ENCODE results near the gene RAX. TPM values are rescaled to one million over a fixed set of nuclear protein-coding genes. Genes with fewer than 3 reads are reported as not detected.

RAX gene
- total and polyA plus RNA-seq, 2 of the 4 experiments (the other 2 are of a cell fraction) = not detected

- Histone ChIP-seq H2AK5ac (ENCODE audit: low read depth, low read length) (no peak overlapping the region), H4K20me1 (ENCODE audit: insufficient read depth, low read length) (peaks cover 3% of the 10 kb centered on the region; the same call in 1 of the 2 replicates), H3K4ac (ENCODE audit: low read depth, low read length) (no peak overlapping the region), H2AK9ac (replicated peaks; ENCODE audit: low read depth, low read length, poor library complexity) (no peak overlapping the region), H2BK120ac (ENCODE audit: low read depth, low read length) (no peak overlapping the region), H3K27me3 (ENCODE audit: control insufficient read depth, insufficient read depth, low read length) (peaks cover 97% of the 10 kb centered on the region), H3K27ac (ENCODE audit: insufficient read depth, low read length) (no peak overlapping the region), H2BK15ac (ENCODE audit: low read depth, low read length) (no peak overlapping the region), H3K4me3 (ENCODE audit: insufficient read depth, low read depth, low read length) (no peak overlapping the region), H3K9me3 (ENCODE audit: control insufficient read depth, insufficient read depth, low read length) (peaks cover 17% of the 10 kb centered on the region), H3K56ac (ENCODE audit: extremely low read depth, insufficient read depth, low read length) (no peak overlapping the region), H2AFZ (replicated peaks; ENCODE audit: low read length, poor library complexity) (no peak overlapping the region), H3K9me1 (ENCODE audit: insufficient read depth, low read length) (no peaks in the 10 kb centered on the region), H3K36me3 (ENCODE audit: control insufficient read depth, insufficient read depth, low read length) (no peaks in the 10 kb centered on the region), H3K23ac (ENCODE audit: low read depth, low read length) (no peak overlapping the region), H3K4me2 (ENCODE audit: low read depth, low read length) (no peak overlapping the region; the same call in 1 of the 2 replicates), H3K4me1 (ENCODE audit: control insufficient read depth, insufficient read depth, low read length) (no peaks in the 10 kb centered on the region), H4K91ac (ENCODE audit: insufficient read depth, low read depth, low read length) (no peak overlapping the region), H2BK5ac (ENCODE audit: low read depth, low read length, poor library complexity, severe bottlenecking) (no peak overlapping the region), H4K5ac (ENCODE audit: low read depth, low read length) (no peak overlapping the region), H3K79me1 (ENCODE audit: low read depth in 1 of 2, low read length in 2 of 2) (no peaks in the 10 kb centered on the region), H4K8ac (ENCODE audit: low read depth in 2 of 2, low read length in 2 of 2) (no peak overlapping the region), H3K14ac (replicated peaks; ENCODE audit: low read depth, low read length) (no peak overlapping the region), H3K18ac (ENCODE audit: low read depth, low read length) (no peak overlapping the region), H3K9ac (ENCODE audit: low read depth, low read length) (no peak overlapping the region), H2BK20ac (ENCODE audit: low read depth, low read length) (no peak overlapping the region)
- ChIA-PET POLR2A (ENCODE audit: unreplicated experiment) (interaction anchor here (0.6 kb wide), 1 partner anchor 738 kb away, joined by 5 read pairs; no protein-coding TSS in a partner anchor), CTCF (no interaction called here)
- intact Hi-C loops (cut with micrococcal nuclease) (loop anchor here (5.0 kb wide), 1 partner anchor 134 kb away; the partner anchor contains the start of gene SEC11C), in situ Hi-C loops (cut with MboI; ENCODE audit: low sequenced_read_pairs) (no loop called here), dilution Hi-C loops (cut with HindIII; ENCODE audit: low sequenced_read_pairs, unreplicated experiment) (no loop called here)
- no TSS peak for BruUV-seq (replicated peaks)
- DNase-seq (no peak), ATAC-seq (ENCODE audit: low read depth) (no peak)
- TF ChIP-seq RFX5 (IDR thresholded peaks at IDR 0.05; ENCODE audit: low read depth, low read length) (no peak), RCOR1 (IDR thresholded peaks at IDR 0.05; ENCODE audit: insufficient replicate concordance, low read length) (no peak), CEBPB (IDR thresholded peaks at IDR 0.05; ENCODE audit: low read depth, low read length) (no peak), USF2 (IDR thresholded peaks at IDR 0.05; ENCODE audit: low read depth, low read length) (no peak), NFE2L2 (IDR thresholded peaks at IDR 0.05; ENCODE audit: low read depth, low read length) (no peak), MAFK (IDR thresholded peaks at IDR 0.05; ENCODE audit: low read depth, low read length) (no peak), BHLHE40 (IDR thresholded peaks at IDR 0.05; ENCODE audit: low read depth, low read length) (no peak), RAD21 (IDR thresholded peaks at IDR 0.05; ENCODE audit: low read length) (no peak), POLR2A (IDR thresholded peaks at IDR 0.05; ENCODE audit: low read depth, low read length) (no peak), MAZ (IDR thresholded peaks at IDR 0.05; ENCODE audit: borderline replicate concordance, low read depth, low read length) (no peak), MXI1 (IDR thresholded peaks at IDR 0.05; ENCODE audit: borderline replicate concordance, low read depth, low read length) (no peak), CTCF (conservative IDR thresholded peaks at IDR 0.05; ENCODE audit: low read depth, low read length) (no peak), SMC3 (IDR thresholded peaks at IDR 0.05; ENCODE audit: low read depth, low read length) (no peak), ELK1 (IDR thresholded peaks at IDR 0.05; ENCODE audit: borderline replicate concordance, low read depth, low read length) (no peak), FOS (IDR thresholded peaks at IDR 0.05; ENCODE audit: low read depth, low read length) (no peak), CHD1 (IDR thresholded peaks at IDR 0.05; ENCODE audit: low read depth, low read length) (no peak)
- 8% methylated on average over 2 of the region's 14 CpGs; no CpG with 5 or more reads in 1 of the 2 experiments for WGBS, 2 experiments (ENCODE audit: extremely low coverage in 2 of 2, insufficient read length in 1 of 2)
These were observed 1.5 kb downstream of the RAX start for GRCh38 chr18:59271606-59272220.

Data from IMR-90 (cell line).